ENCODE data around the gene ARFIP1. TPM values are rescaled to one million over a fixed set of nuclear protein-coding genes. Genes with fewer than 3 reads are reported as not detected.

ARFIP1 gene
- total RNA-seq, 1 experiment from 2014 or later, result 32.7 TPM

GRCh38 chr4:152858934-152859333 is 79.2 kb downstream of the ARFIP1 start:
- DNase-seq (ENCODE audit: low read depth, low spot score), result no peak
- Histone ChIP-seq H4K20me1 (ENCODE audit: insufficient read depth) (no peaks in the 10 kb centered on the region), H3K4me3 (replicated peaks in 1 of 2; ENCODE audit: low read depth in 1 of 2, low read length in 2 of 2) (no peak overlapping the region), H3K36me3 (ENCODE audit: control insufficient read depth in 1 of 2, insufficient read depth in 2 of 2, low read length in 2 of 2) (no peaks in the 10 kb centered on the region), H3K4me1 (ENCODE audit: control insufficient read depth in 1 of 2, insufficient read depth in 2 of 2, low read length in 2 of 2) (no peaks in the 10 kb centered on the region), H3K27ac (ENCODE audit: low read depth, low read length) (no peak overlapping the region), H3K79me2 (ENCODE audit: insufficient read depth, low read length) (peaks cover 4% of the 10 kb centered on the region; the same call in 1 of the 2 replicates), H3K27me3 (ENCODE audit: insufficient read depth, low read length) (no peaks in the 10 kb centered on the region), H3K9me3 (ENCODE audit: control insufficient read depth in 1 of 2, insufficient read depth in 1 of 2, low read depth in 1 of 2, low read length in 2 of 2) (peaks cover 0 to 1% of the 10 kb centered on the region in 2 experiments; a peak in 1 of 4 replicates), H2AFZ (ENCODE audit: low read depth, low read length, poor library complexity, severe bottlenecking) (no peak overlapping the region), H3K9me2 (ENCODE audit: insufficient read depth) (no peaks in the 10 kb centered on the region), H3K9ac (ENCODE audit: low read length) (no peak overlapping the region), H3K4me2 (ENCODE audit: low read length) (no peak overlapping the region)
- ChIA-PET POLR2A (no interaction called here), CTCF (no interaction called here), RAD21 (ENCODE audit: low non-redundant PET in 1 of 2, low total read pairs in 2 of 2, uncharacterized antibody in 2 of 2, unreplicated experiment in 2 of 2) (no interaction called here)
- ATAC-seq, result no peak
- BruUV-seq (replicated peaks), result no TSS peak
- intact Hi-C loops (cut with micrococcal nuclease), result no loop called here
- TF ChIP-seq MAX (IDR thresholded peaks at IDR 0.05) (no peak), ATF3 (IDR thresholded peaks at IDR 0.05) (no peak), ELF1 (IDR thresholded peaks at IDR 0.05; ENCODE audit: borderline replicate concordance, low read depth) (no peak)

- ChIA-PET RAD21 (ENCODE audit: low non-redundant PET in 1 of 2, low total read pairs in 2 of 2, uncharacterized antibody in 2 of 2, unreplicated experiment in 2 of 2) (no interaction called here), POLR2A (no interaction called here), CTCF (no interaction called here)
- no peak overlapping the region for H3K27ac ChIP-seq (ENCODE audit: low read depth, low read length)
- BruUV-seq (replicated peaks), result no TSS peak
- H3K4me1 ChIP-seq (ENCODE audit: control insufficient read depth in 1 of 2, insufficient read depth in 2 of 2, low read length in 2 of 2), result no peaks in the 10 kb centered on the region
- H4K20me1 ChIP-seq (ENCODE audit: insufficient read depth), result no peaks in the 10 kb centered on the region
- H3K27me3 ChIP-seq (ENCODE audit: insufficient read depth, low read length), result no peaks in the 10 kb centered on the region
- H3K9ac ChIP-seq (ENCODE audit: low read length), result no peak overlapping the region
- H3K4me3 ChIP-seq (replicated peaks in 1 of 2; ENCODE audit: low read depth in 1 of 2, low read length in 2 of 2), result no peak overlapping the region
- H3K36me3 ChIP-seq (ENCODE audit: control insufficient read depth in 1 of 2, insufficient read depth in 2 of 2, low read length in 2 of 2), result no peaks in the 10 kb centered on the region
- H2AFZ ChIP-seq (ENCODE audit: low read depth, low read length, poor library complexity, severe bottlenecking), result no peak overlapping the region
- H3K79me2 ChIP-seq (ENCODE audit: insufficient read depth, low read length), result peaks cover 2% of the 10 kb centered on the region; the same call in 1 of the 2 replicates
- H3K4me2 ChIP-seq (ENCODE audit: low read length), result no peak overlapping the region
- no peaks in the 10 kb centered on the region for H3K9me3 ChIP-seq (ENCODE audit: control insufficient read depth in 1 of 2, insufficient read depth in 1 of 2, low read depth in 1 of 2, low read length in 2 of 2)
- intact Hi-C loops (cut with micrococcal nuclease), result no loop called here
- no peaks in the 10 kb centered on the region for H3K9me2 ChIP-seq (ENCODE audit: insufficient read depth)
- no peak for ATAC-seq
- TF ChIP-seq EZH2 (IDR thresholded peaks at IDR 0.05) (no peak), EGR1 (IDR thresholded peaks at IDR 0.05; ENCODE audit: low read depth) (no peak), EZH2phosphoT487 (IDR thresholded peaks at IDR 0.05; ENCODE audit: borderline replicate concordance) (no peak), ATF3 (IDR thresholded peaks at IDR 0.05) (no peak), CTCF (IDR thresholded peaks at IDR 0.05 in 2 of 3, conservative IDR thresholded peaks at IDR 0.05 in 1 of 3; ENCODE audit: borderline replicate concordance in 1 of 3, insufficient read depth in 1 of 3, low read depth in 2 of 3, low read length in 2 of 3) (no peak), MAX (IDR thresholded peaks at IDR 0.05) (no peak), POLR2A (IDR thresholded peaks at IDR 0.05; ENCODE audit: borderline replicate concordance, extremely low read depth, insufficient read depth, insufficient read length) (no peak), JUND (IDR thresholded peaks at IDR 0.05) (no peak), ZFX (IDR thresholded peaks at IDR 0.05) (no peak), ZNF274 (IDR thresholded peaks at IDR 0.05; ENCODE audit: low read depth, low read length) (no peak), POLR2AphosphoS5 (IDR thresholded peaks at IDR 0.05; ENCODE audit: low read depth, low read length) (no peak)
- DNase-seq (ENCODE audit: low read depth, low spot score), result no peak
Measured at GRCh38 chr4:152860046-152860445, 80.3 kb downstream of the ARFIP1 start.
